Esophagus (tissue), 2 donors: ENCODE measurements around the gene GPR84. TPM values are rescaled to one million over a fixed set of nuclear protein-coding genes. Genes with fewer than 3 reads are reported as not detected.
"Not testable (repeated sequence)": the region's sequence is repeated elsewhere in the genome, so short reads cannot be mapped to it uniquely, and the experiment has no call there.

Source experiments
- H3K27ac ChIP-seq, 2 donors: one replicate each; pipeline ENCODE4 v1.5.1; 2013; ENCODE audit warnings: low read depth in 2 of 2, mild to moderate bottlenecking in 2 of 2, inconsistent platforms in 1 of 2, low read length in 1 of 2, moderate library complexity in 1 of 2
- H3K27me3 ChIP-seq, 2 donors: one replicate each; pipeline ENCODE4 v1.6.1; 2013; ENCODE audit warnings: low read length in 2 of 2, control low read depth in 1 of 2, mild to moderate bottlenecking in 1 of 2; ENCODE audit not compliant: insufficient read depth in 2 of 2, control insufficient read depth in 1 of 2
- H3K36me3 ChIP-seq, 2 donors: one replicate each; pipeline ENCODE4 v1.6.1; 2013; ENCODE audit warnings: low read length in 1 of 2; ENCODE audit not compliant: control insufficient read depth in 2 of 2, insufficient read depth in 2 of 2
- H3K4me1 ChIP-seq, 2 donors: one replicate each; pipeline ENCODE4 v1.6.1; 2013; ENCODE audit warnings: low read length in 1 of 2; ENCODE audit not compliant: control insufficient read depth in 2 of 2, insufficient read depth in 2 of 2
- H3K4me3 ChIP-seq, 2 donors: one replicate each; pipeline ENCODE4 v1.5.1; 2013; ENCODE audit warnings: low read length in 2 of 2, mild to moderate bottlenecking in 2 of 2, low read depth in 1 of 2, moderate library complexity in 1 of 2
- H3K9me3 ChIP-seq, 2 donors: one replicate each; pipeline ENCODE4 v1.6.1; 2013; ENCODE audit warnings: mild to moderate bottlenecking in 2 of 2, low read depth in 1 of 2, low read length in 1 of 2, moderate library complexity in 1 of 2; ENCODE audit not compliant: control insufficient read depth in 2 of 2, insufficient read depth in 1 of 2
- WGBS, 2 donors: extraction: QIAGEN DNeasy Blood & Tissue Kit; methylation state at CpG; one replicate each; pipeline ENCODE4 v1.1.7; 2013; 5-methylcytosine and 5-hydroxymethylcytosine counted together
- polyA plus RNA-seq, 2 donors: library from polyadenylated mRNA; stranded (reverse); fragments of 200-250 nt; gene quantifications; one replicate each; pipeline ENCODE4 v1.2.3, GENCODE V29; 2013
- donor health status: healthy with polysubstance abuse.
- donor health status: Bipolar disorder and iron deficiency.

GPR84 gene
- polyA plus RNA-seq, 2 donors = 0.29 TPM

DNA sequence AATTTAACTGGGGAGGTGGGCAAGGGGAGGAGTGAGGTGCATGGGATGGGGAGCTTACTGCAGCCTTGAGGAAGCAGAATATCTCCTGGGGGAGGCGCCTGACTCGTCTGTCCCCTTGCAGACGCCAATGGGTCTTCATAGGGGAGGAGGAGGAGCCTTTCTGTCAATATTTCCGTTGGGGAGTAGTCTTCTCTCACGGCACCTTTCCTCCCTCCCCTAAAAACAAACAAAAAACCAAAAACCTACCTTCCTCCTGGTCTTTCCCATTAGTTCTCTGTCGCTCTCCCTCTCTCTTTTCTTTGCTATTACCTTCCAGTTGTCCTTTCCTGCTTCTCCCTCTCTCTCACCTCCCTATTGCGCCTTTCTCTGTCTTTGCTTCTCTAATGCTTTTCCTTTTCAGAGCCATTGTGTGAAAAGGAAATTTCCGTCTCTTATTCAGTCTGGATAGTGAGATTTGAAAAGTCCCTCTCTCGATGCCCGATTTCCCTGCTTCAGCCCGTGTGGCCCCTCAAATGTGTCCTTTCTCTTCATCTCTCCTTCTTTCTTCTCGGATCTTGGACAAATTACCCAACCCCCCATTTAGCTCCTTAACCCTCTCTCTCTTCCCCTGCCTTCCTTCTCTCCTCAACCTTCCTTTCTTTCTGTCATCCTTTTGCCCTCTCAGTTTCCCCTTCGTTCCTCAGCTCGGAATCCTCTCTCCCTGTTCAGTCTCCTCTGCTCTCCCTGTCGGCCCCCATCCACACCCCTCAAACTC, 5.9 kb downstream of the GPR84 start:
- Histone ChIP-seq H3K27ac (peak overlapping the region; percentile 77 to 89), H3K4me1 (no peaks in the 10 kb centered on the region), H3K36me3 (no peaks in the 10 kb centered on the region), H3K27me3 (no peaks in the 10 kb centered on the region), H3K9me3 (no peaks in the 10 kb centered on the region), H3K4me3 (peak overlapping the region; percentile 66 to 72)
- WGBS, 2 donors = 7 to 8% methylated on average over 15 of the region's 15 CpGs

- H3K27me3 ChIP-seq = no peaks in the 10 kb centered on the region
- WGBS, 2 donors = 58 to 91% methylated on average over 2 of the region's 2 CpGs
- no peaks in the 10 kb centered on the region for H3K9me3 ChIP-seq
- no peaks in the 10 kb centered on the region for H3K4me1 ChIP-seq
- H3K27ac ChIP-seq = peak overlapping the region in 1 of 2 donors; percentile 26
- no peaks in the 10 kb centered on the region for H3K36me3 ChIP-seq
- no peak overlapping the region for H3K4me3 ChIP-seq
Measured at GRCh38 chr12:54357506-54358190, 6.6 kb downstream of the GPR84 start.

DNA sequence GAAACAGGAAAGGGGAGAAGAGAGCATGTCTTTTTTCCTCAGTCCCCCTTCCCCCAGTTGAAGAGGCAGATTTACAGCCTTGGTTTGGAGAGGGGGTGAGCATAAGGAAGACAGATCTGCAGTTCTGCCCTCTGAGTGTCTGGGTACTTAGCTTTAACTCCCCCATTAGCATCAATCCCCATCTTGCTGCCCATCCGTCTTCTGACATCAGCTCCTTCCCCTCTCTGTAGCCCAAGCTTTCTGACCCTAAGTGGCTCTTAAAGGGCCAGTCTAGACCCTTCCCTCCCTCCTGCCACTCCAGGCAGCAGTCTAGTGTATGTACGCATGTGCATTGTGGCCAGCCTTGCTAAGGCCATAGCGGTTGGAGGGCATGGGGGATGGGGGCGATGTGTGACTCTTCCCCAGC, 7.3 kb downstream of the GPR84 start:
- Histone ChIP-seq H3K27ac (no peak overlapping the region), H3K27me3 (no peaks in the 10 kb centered on the region), H3K9me3 (no peaks in the 10 kb centered on the region), H3K4me1 (peaks cover 0 to 2% of the 10 kb centered on the region in 2 donors), H3K36me3 (no peaks in the 10 kb centered on the region), H3K4me3 (no peak overlapping the region)
- 87 to 91% methylated on average over 4 of the region's 4 CpGs for WGBS, 2 donors

GRCh38 chr12:54356228-54356627, 8.1 kb downstream of the GPR84 start:
- 80 to 82% methylated on average over 3 of the region's 3 CpGs for WGBS, 2 donors
- no peak overlapping the region for H3K27ac ChIP-seq

DNA sequence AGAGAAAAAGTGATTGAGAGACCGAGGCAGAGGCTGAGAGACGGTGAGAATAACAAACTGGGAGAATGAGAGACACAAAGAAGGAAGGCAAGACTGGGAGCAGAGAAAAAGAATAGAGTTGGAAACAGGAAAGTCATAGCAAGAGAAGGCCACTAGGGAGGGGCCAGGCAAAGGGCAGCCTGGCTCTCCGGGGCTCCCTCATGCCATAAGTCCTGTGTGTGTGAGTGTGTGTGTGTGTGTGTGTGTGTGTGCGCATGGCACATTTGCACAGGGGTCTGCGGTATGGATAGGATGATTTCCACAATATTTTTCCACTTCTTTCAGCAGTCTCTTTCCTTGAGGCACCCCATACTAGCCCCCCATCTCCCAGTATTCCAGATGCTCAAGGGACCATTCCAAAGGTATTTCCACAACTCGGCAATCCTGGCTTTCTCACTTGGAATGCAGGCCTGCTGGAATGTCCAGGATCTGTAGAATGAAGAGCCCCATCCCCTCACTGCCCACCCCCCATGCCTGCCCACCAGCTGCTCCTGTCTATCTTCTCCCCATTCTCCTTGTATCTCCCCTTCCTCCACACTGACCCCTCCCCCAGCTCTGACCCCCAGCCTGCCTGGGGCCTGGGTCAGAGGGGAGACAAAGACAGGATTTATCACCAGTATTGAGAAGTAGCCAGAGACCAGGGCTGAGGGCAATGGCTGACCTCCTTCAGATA, 9.0 kb downstream of the GPR84 start:
- no peak overlapping the region for H3K27ac ChIP-seq
- H3K27me3 ChIP-seq = no peaks in the 10 kb centered on the region
- WGBS, 2 donors = 76 to 81% methylated on average over 6 of the region's 6 CpGs
- no peak overlapping the region for H3K4me3 ChIP-seq
- no peaks in the 10 kb centered on the region for H3K9me3 ChIP-seq
- H3K36me3 ChIP-seq = peaks cover 0 to 5% of the 10 kb centered on the region in 2 donors
- H3K4me1 ChIP-seq = peaks cover 0 to 3% of the 10 kb centered on the region in 2 donors

More at GRCh38 chr12:54356228-54356627, 8.1 kb downstream of the GPR84 start:
- Histone ChIP-seq H3K27me3 (no peaks in the 10 kb centered on the region), H3K9me3 (no peaks in the 10 kb centered on the region), H3K36me3 (no peaks in the 10 kb centered on the region), H3K4me1 (peaks cover 0 to 3% of the 10 kb centered on the region in 2 donors), H3K4me3 (no peak overlapping the region)

DNA sequence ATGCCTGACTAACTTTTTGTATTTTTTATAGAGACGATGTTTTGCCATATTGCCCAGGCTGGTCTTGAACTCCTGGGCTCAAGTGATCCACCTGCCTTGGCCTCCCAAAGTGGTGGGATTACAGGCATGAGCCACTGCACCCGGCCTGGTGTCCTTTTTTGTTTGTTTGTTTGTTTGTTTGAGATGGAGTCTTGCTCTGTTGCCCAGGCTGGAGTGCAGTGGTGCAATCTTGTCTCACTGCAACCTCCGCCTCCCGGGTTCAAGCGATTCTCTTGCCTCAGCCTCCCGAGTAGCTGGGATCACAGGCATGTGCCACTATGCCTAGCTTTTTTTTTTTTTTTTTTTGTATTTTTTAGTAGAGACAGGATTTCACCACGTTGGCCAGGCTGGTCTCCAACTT, 10.0 kb downstream of the GPR84 start:
- H3K4me1 ChIP-seq, H3K27me3 ChIP-seq, H3K9me3 ChIP-seq, H3K4me3 ChIP-seq, H3K27ac ChIP-seq: not testable (repeated sequence)
- peaks cover 3 to 11% of the 10 kb centered on the region in 2 donors for H3K36me3 ChIP-seq
- 74 to 81% methylated on average over 7 of the region's 7 CpGs for WGBS, 2 donors

GRCh38 chr12:54352891-54353874, 11.1 kb downstream of the GPR84 start:
- peak overlapping the region; percentile 32 to 63 for H3K27ac ChIP-seq
- H3K36me3 ChIP-seq = peaks cover 7 to 11% of the 10 kb centered on the region in 2 donors
- 31 to 36% methylated on average over 1 of the region's 1 CpG for WGBS, 2 donors
- H3K4me3 ChIP-seq = no peak overlapping the region
- H3K4me1 ChIP-seq = peaks cover 0 to 3% of the 10 kb centered on the region in 2 donors
- no peaks in the 10 kb centered on the region for H3K9me3 ChIP-seq
- H3K27me3 ChIP-seq = no peaks in the 10 kb centered on the region

GRCh38 chr12:54352022-54352531, 12.2 kb downstream of the GPR84 start:
- H3K27me3 ChIP-seq = no peaks in the 10 kb centered on the region
- H3K4me3 ChIP-seq = no peak overlapping the region
- H3K9me3 ChIP-seq = no peaks in the 10 kb centered on the region
- WGBS, 2 donors = 24 to 42% methylated on average over 21 of the region's 21 CpGs
- peak overlapping the region in 1 of 2 donors; percentile 33 for H3K27ac ChIP-seq
- peaks cover 0 to 3% of the 10 kb centered on the region in 2 donors for H3K4me1 ChIP-seq
- peaks cover 14 to 16% of the 10 kb centered on the region in 2 donors for H3K36me3 ChIP-seq
